ENCODE results near the gene RGS18. TPM values are rescaled to one million over a fixed set of nuclear protein-coding genes. Genes with fewer than 3 reads are reported as not detected.

RGS18 gene
- total and polyA plus RNA-seq, 2 of the 8 experiments (the other 6 are each of a cell fraction or from before 2014, with no cell fraction given): not detected

DNA sequence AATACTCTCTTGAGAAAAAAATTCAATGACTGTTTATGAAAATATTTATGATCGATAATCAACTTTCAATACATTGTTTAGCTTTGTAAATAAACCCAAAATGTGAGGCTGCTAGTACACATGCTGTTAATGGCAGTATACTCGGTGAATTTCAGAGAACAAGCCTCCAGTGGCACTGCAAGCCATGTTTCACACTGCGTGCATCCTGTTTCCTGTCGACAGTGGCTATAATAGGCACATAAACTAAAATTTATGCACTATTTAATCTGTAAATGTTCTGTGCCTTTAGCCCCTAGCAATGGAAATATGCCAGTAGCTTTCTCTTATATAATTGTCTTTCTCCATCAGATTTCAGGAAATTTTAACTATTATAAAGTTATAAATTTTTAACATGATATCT lies 26.3 kb upstream of the RGS18 start (continued):
- TF ChIP-seq CHD7 (IDR thresholded peaks at IDR 0.05; ENCODE audit: insufficient replicate concordance, low read length) (no peak), SIN3A (conservative IDR thresholded peaks at IDR 0.05 in 1 of 2, IDR thresholded peaks at IDR 0.05 in 1 of 2; ENCODE audit: low read depth in 1 of 2, low read length in 2 of 2) (no peak), HDAC6 (IDR thresholded peaks at IDR 0.05; ENCODE audit: low read depth, low read length) (no peak), KDM1A (IDR thresholded peaks at IDR 0.05; ENCODE audit: borderline replicate concordance, low read length) (no peak), TBP (IDR thresholded peaks at IDR 0.05; ENCODE audit: low read depth, low read length) (no peak), MAFK (IDR thresholded peaks at IDR 0.05; ENCODE audit: low read depth, low read length) (no peak), RFX5 (IDR thresholded peaks at IDR 0.05; ENCODE audit: borderline replicate concordance, low read depth, low read length) (no peak), CREB1 (IDR thresholded peaks at IDR 0.05) (no peak), KDM5A (IDR thresholded peaks at IDR 0.05; ENCODE audit: low read length) (no peak), RNF2 (IDR thresholded peaks at IDR 0.05; ENCODE audit: borderline replicate concordance, low read depth, low read length, missing control alignments, poor library complexity, severe bottlenecking) (no peak), NRF1 (IDR thresholded peaks at IDR 0.05; ENCODE audit: low read depth, low read length) (no peak), ZNF274 (IDR thresholded peaks at IDR 0.05; ENCODE audit: borderline replicate concordance, extremely low read depth, low read length) (no peak)
